ENCODE results near the gene FAM174C. TPM values are rescaled to one million over a fixed set of nuclear protein-coding genes. Genes with fewer than 3 reads are reported as not detected.
"Not testable (repeated sequence)": the region's sequence is repeated elsewhere in the genome, so short reads cannot be mapped to it uniquely, and the experiment has no call there.

The FAM174C gene
- total RNA-seq, 2 donors from 2014 or later: 41.8 to 114 TPM

- no peaks in the 10 kb centered on the region for H3K9me3 ChIP-seq
- H3K27me3 ChIP-seq: peaks cover 24% of the 10 kb centered on the region
- intact Hi-C loops (cut with DNase I): loop anchor here (5.0 kb wide), 1 partner anchor 63 kb away; the partner anchor contains the start of gene NDUFS7
- peaks cover 5% of the 10 kb centered on the region for H3K4me1 ChIP-seq
- H3K9ac ChIP-seq (ENCODE audit: low read depth in 2 of 2, low read length in 2 of 2): no peak overlapping the region
- no peak overlapping the region for H3K4me3 ChIP-seq
- no peak overlapping the region for H3K27ac ChIP-seq
- TF ChIP-seq, protein P1, sequence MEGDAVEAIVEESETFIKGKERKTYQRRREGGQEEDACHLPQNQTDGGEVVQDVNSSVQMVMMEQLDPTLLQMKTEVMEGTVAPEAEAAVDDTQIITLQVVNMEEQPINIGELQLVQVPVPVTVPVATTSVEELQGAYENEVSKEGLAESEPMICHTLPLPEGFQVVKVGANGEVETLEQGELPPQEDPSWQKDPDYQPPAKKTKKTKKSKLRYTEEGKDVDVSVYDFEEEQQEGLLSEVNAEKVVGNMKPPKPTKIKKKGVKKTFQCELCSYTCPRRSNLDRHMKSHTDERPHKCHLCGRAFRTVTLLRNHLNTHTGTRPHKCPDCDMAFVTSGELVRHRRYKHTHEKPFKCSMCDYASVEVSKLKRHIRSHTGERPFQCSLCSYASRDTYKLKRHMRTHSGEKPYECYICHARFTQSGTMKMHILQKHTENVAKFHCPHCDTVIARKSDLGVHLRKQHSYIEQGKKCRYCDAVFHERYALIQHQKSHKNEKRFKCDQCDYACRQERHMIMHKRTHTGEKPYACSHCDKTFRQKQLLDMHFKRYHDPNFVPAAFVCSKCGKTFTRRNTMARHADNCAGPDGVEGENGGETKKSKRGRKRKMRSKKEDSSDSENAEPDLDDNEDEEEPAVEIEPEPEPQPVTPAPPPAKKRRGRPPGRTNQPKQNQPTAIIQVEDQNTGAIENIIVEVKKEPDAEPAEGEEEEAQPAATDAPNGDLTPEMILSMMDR (IDR thresholded peaks at IDR 0.05): no peak
- no peaks in the 10 kb centered on the region for H3K36me3 ChIP-seq
- no peak for DNase-seq
Observed at GRCh38 chr19:1318678-1319471, 43.5 kb downstream of the FAM174C start.

DNA sequence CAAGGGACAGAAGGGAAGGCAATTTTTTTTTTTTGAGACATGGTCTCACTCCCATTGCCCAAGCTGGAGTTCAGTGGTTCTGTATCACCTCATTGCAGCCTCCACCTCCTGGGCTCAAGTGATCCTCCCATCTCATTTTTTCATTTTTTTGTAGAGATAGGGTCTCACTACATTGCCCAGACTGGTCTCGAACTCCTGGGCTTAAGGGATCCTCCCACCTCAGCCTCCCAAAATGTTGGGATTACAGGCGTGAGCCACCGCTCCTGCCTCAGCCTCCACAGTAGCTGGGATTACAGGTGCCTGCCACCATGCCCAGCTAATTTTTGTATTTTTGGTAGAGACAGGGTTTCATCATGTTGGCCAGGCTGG, 44.9 kb downstream of the FAM174C start:
- not testable (repeated sequence) for H3K4me1 ChIP-seq; H3K27ac ChIP-seq; H3K4me3 ChIP-seq; H3K9me3 ChIP-seq; H3K36me3 ChIP-seq; DNase-seq; H3K9ac ChIP-seq (ENCODE audit: low read depth in 2 of 2, low read length in 2 of 2)
- peaks cover 35% of the 10 kb centered on the region for H3K27me3 ChIP-seq
- intact Hi-C loops (cut with DNase I): loop anchor here (5.0 kb wide), 1 partner anchor 42 kb away; no protein-coding TSS in a partner anchor

- Histone ChIP-seq H3K27me3 (peaks cover 24% of the 10 kb centered on the region), H3K9me3 (no peaks in the 10 kb centered on the region), H3K4me3 (no peak overlapping the region), H3K9ac (ENCODE audit: low read depth in 2 of 2, low read length in 2 of 2) (no peak overlapping the region), H3K27ac (no peak overlapping the region), H3K36me3 (no peaks in the 10 kb centered on the region), H3K4me1 (peaks cover 5% of the 10 kb centered on the region)
- DNase-seq: no peak
- TF ChIP-seq, protein P1 (IDR thresholded peaks at IDR 0.05): no peak
- intact Hi-C loops (cut with DNase I): loop anchor here (5.0 kb wide), 1 partner anchor 41 kb away; no protein-coding TSS in a partner anchor
Observed at GRCh38 chr19:1321539-1321938, 46.2 kb downstream of the FAM174C start.

- H3K4me1 ChIP-seq: peaks cover 5% of the 10 kb centered on the region
Observed at GRCh38 chr19:1322198-1322981, 47.1 kb downstream of the FAM174C start.

GRCh38 chr19:1324249-1324805, 49.0 kb downstream of the FAM174C start:
- peaks cover 5% of the 10 kb centered on the region for H3K4me1 ChIP-seq
- intact Hi-C loops (cut with DNase I): loop anchor here (5.0 kb wide), 1 partner anchor 38 kb away; no protein-coding TSS in a partner anchor
- H3K9ac ChIP-seq (ENCODE audit: low read depth in 2 of 2, low read length in 2 of 2): peak overlapping the region in 1 of 2 donors; percentile 43
- H3K27ac ChIP-seq: no peak overlapping the region
- H3K36me3 ChIP-seq: no peaks in the 10 kb centered on the region
- DNase-seq: no peak
- TF ChIP-seq, protein P1 (IDR thresholded peaks at IDR 0.05): no peak
- H3K9me3 ChIP-seq: no peaks in the 10 kb centered on the region
- H3K27me3 ChIP-seq: peaks cover 18% of the 10 kb centered on the region
- H3K4me3 ChIP-seq: no peak overlapping the region

More at GRCh38 chr19:1322198-1322981, 47.1 kb downstream of the FAM174C start:
- no peak overlapping the region for H3K9ac ChIP-seq (ENCODE audit: low read depth in 2 of 2, low read length in 2 of 2)
- H3K27ac ChIP-seq: no peak overlapping the region
- TF ChIP-seq, protein P1 (IDR thresholded peaks at IDR 0.05): no peak
- H3K9me3 ChIP-seq: no peaks in the 10 kb centered on the region
- no peaks in the 10 kb centered on the region for H3K36me3 ChIP-seq
- intact Hi-C loops (cut with DNase I): loop anchor here (5.0 kb wide), 1 partner anchor 40 kb away; no protein-coding TSS in a partner anchor
- H3K4me3 ChIP-seq: no peak overlapping the region
- no peak for DNase-seq
- H3K27me3 ChIP-seq: peaks cover 24% of the 10 kb centered on the region

Measured in colonic mucosa (tissue), 4 donors.